Measurements from ENCODE around the gene CLCN7.

DNA sequence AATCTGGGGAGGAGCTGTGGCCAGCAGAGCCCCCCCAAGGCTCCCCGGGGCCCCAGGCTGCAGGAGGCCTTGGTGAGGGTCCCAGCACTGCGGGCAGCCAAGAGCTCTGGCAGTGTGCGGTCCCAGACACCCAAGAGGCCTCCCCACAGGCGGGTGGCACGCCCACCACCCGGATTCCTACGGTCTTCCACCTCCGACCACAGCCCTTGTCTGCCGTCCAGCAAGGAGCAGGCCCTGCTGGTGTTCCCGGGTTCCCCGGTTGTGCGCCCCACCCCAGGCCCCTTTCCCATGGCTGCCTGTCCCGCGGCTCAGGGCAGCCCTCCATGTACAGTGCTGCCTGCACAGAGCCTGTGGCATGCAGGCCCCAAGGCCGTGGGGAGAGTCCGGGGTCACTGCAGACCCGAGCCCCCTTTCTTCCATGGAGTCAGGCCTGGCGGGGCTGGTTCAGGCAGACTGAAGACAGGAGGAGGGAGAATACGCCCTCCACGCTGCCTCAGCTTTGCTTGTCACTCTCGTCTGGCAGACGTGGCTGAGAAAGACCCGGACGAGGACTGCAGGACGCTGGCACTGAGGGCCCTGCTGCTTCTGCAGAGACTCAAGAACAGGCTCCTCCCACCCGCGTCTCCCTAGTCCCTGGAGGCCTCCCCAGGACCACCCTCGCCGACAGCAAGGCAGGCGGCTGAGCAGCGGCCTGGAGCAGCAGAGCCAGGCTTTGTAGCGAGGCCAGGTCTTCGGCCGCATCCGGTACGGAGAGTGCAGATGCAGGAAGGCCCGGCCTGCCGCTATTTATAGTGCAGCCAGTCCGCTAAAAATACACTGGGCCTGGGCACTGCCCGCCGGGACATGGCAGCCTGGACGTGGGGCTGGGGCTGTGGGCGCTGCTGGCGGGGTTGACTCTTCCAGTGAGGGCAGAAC is 34.7 kb upstream of the CLCN7 start:
- TF ChIP-seq EZH2phosphoT487 (IDR thresholded peaks at IDR 0.05), result no peak
- TF ChIP-seq, protein P1, sequence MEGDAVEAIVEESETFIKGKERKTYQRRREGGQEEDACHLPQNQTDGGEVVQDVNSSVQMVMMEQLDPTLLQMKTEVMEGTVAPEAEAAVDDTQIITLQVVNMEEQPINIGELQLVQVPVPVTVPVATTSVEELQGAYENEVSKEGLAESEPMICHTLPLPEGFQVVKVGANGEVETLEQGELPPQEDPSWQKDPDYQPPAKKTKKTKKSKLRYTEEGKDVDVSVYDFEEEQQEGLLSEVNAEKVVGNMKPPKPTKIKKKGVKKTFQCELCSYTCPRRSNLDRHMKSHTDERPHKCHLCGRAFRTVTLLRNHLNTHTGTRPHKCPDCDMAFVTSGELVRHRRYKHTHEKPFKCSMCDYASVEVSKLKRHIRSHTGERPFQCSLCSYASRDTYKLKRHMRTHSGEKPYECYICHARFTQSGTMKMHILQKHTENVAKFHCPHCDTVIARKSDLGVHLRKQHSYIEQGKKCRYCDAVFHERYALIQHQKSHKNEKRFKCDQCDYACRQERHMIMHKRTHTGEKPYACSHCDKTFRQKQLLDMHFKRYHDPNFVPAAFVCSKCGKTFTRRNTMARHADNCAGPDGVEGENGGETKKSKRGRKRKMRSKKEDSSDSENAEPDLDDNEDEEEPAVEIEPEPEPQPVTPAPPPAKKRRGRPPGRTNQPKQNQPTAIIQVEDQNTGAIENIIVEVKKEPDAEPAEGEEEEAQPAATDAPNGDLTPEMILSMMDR (IDR thresholded peaks at IDR 0.05), result no peak

Measured in neural progenitor cell (in vitro differentiated cells).